HUES64 (cell line): ENCODE data around the gene MKRN1.
A peak's percentile ranks its signal among the peaks of the same experiment; 100 is the strongest.
"Not testable (repeated sequence)": the region's sequence is repeated elsewhere in the genome, so short reads cannot be mapped to it uniquely, and the experiment has no call there.

ENCODE experiments used
- H3K27ac ChIP-seq: 2 replicates; pipeline ENCODE4 v1.7.0; 2013; ENCODE audit warnings: low read depth, low read length, inconsistent platforms
- H3K27me3 ChIP-seq: 2 replicates; pipeline ENCODE4 v1.6.1; 2013; ENCODE audit warnings: mild to moderate bottlenecking, low read length; ENCODE audit not compliant: insufficient read depth
- H3K36me3 ChIP-seq: 2 replicates; pipeline ENCODE4 v1.6.1; 2013; ENCODE audit warnings: mild to moderate bottlenecking, low read length; ENCODE audit not compliant: insufficient read depth
- H3K4me1 ChIP-seq: 2 replicates; pipeline ENCODE4 v1.6.1; 2013; ENCODE audit warnings: mild to moderate bottlenecking, low read length, moderate library complexity; ENCODE audit not compliant: insufficient read depth
- H3K4me3 ChIP-seq: 2 replicates; pipeline ENCODE4 v1.5.1; 2013; ENCODE audit warnings: mild to moderate bottlenecking, low read length, moderate library complexity
- H3K9ac ChIP-seq: 2 replicates; pipeline ENCODE4 v1.6.1; 2013; ENCODE audit warnings: mild to moderate bottlenecking, low read depth, low read length
- H3K9me3 ChIP-seq: 2 replicates; pipeline ENCODE4 v1.6.1; 2013; ENCODE audit warnings: low read depth, low read length; ENCODE audit not compliant: insufficient read depth
- WGBS: fragments of 150-250, 120-280 bp; methylation state at CpG from one replicate; pipeline ENCODE4 v1.1.7; 2013; ENCODE audit warnings: missing lambda C conversion rate; 5-methylcytosine and 5-hydroxymethylcytosine counted together

MKRN1 gene

GRCh38 chr7:140426130-140426529, 53.2 kb downstream of the MKRN1 start:
- Histone ChIP-seq H3K9me3 (no peaks in the 10 kb centered on the region; the same call in 1 of the 2 replicates), H3K9ac (no peak overlapping the region), H3K27me3 (no peaks in the 10 kb centered on the region), H3K4me3 (no peak overlapping the region), H3K27ac (no peak overlapping the region), H3K4me1 (no peaks in the 10 kb centered on the region), H3K36me3 (peaks cover 11% of the 10 kb centered on the region; the same call in 1 of the 2 replicates)
- WGBS = 96% methylated on average over 5 of the region's 6 CpGs

GRCh38 chr7:140425718-140426117, 53.6 kb downstream of the MKRN1 start:
- Histone ChIP-seq H3K27ac (no peak overlapping the region), H3K27me3 (no peaks in the 10 kb centered on the region), H3K4me3 (no peak overlapping the region), H3K9me3 (no peaks in the 10 kb centered on the region; the same call in 1 of the 2 replicates), H3K36me3 (peaks cover 11% of the 10 kb centered on the region; the same call in 1 of the 2 replicates), H3K4me1 (no peaks in the 10 kb centered on the region), H3K9ac (no peak overlapping the region)
- 96% methylated on average over 12 of the region's 12 CpGs for WGBS

DNA sequence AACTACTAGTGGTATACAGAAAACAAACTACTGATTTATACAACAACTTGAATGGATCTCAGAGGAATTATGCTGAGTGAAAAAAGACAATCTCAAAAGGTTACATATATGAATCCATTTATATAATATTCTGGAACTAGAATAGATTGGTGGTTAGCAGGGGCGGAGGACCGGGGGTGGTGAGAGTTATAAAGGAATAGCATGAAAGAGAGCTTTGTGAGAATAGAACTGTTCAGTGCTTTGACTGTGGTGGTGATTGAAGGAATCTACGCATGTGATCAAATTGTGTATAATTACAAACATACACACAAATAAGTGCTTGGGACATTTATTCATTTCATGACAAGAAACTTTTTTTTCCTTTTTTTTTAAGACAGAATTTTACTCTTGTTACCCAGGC, 55.8 kb downstream of the MKRN1 start:
- H3K9ac ChIP-seq = no peak overlapping the region
- WGBS = 93% methylated on average over 2 of the region's 3 CpGs
- no peak overlapping the region for H3K27ac ChIP-seq
- no peak overlapping the region for H3K4me3 ChIP-seq
- no peaks in the 10 kb centered on the region for H3K9me3 ChIP-seq
- no peaks in the 10 kb centered on the region for H3K4me1 ChIP-seq
- peaks cover 11% of the 10 kb centered on the region; the same call in 1 of the 2 replicates for H3K36me3 ChIP-seq
- no peaks in the 10 kb centered on the region for H3K27me3 ChIP-seq

GRCh38 chr7:140421521-140421920, 57.8 kb downstream of the MKRN1 start:
- Histone ChIP-seq H3K27ac (no peak overlapping the region), H3K27me3 (no peaks in the 10 kb centered on the region), H3K36me3 (peaks cover 10% of the 10 kb centered on the region; the same call in 1 of the 2 replicates), H3K9me3 (no peaks in the 10 kb centered on the region), H3K4me1 (no peaks in the 10 kb centered on the region), H3K4me3 (no peak overlapping the region), H3K9ac (no peak overlapping the region)
- 100% methylated on average over 1 of the region's 2 CpGs for WGBS

- Histone ChIP-seq H3K4me1 (no peaks in the 10 kb centered on the region), H3K36me3 (no peaks in the 10 kb centered on the region), H3K27ac (no peak overlapping the region), H3K27me3 (no peaks in the 10 kb centered on the region), H3K9ac (no peak overlapping the region), H3K9me3 (no peaks in the 10 kb centered on the region), H3K4me3 (no peak overlapping the region)
- WGBS = 82% methylated on average over 4 of the region's 4 CpGs
Observed at GRCh38 chr7:140418653-140419052, 60.7 kb downstream of the MKRN1 start.

DNA sequence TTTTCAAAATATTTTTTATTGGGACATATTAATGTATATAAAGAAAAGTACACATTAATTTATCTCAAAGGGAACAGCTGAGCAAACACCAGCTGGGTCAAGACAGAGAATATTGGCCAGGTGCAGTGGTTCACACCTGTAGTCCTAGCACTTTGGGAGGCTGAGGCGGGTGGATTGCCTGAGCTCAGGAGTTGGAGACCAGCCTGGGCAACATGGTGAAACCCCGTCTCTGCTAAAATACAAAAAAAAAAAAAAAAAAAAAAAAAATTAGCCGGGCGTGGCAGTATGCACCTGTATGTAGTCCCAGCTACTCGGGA, 61.2 kb downstream of the MKRN1 start:
- WGBS = 98% methylated on average over 4 of the region's 5 CpGs
- H3K36me3 ChIP-seq, H3K9me3 ChIP-seq, H3K27ac ChIP-seq, H3K27me3 ChIP-seq, H3K4me1 ChIP-seq, H3K9ac ChIP-seq, H3K4me3 ChIP-seq: not testable (repeated sequence)

- Histone ChIP-seq H3K9me3 (no peaks in the 10 kb centered on the region), H3K27ac (no peak overlapping the region), H3K27me3 (no peaks in the 10 kb centered on the region), H3K4me1 (no peaks in the 10 kb centered on the region), H3K4me3 (no peak overlapping the region), H3K9ac (no peak overlapping the region), H3K36me3 (0 out of 2 replicates have a peak, but pooled peaks cover 5% of the 10 kb centered on the region)
- WGBS = 94% methylated on average over 8 of the region's 8 CpGs
Observed at GRCh38 chr7:140417456-140418155, 61.7 kb downstream of the MKRN1 start.

DNA sequence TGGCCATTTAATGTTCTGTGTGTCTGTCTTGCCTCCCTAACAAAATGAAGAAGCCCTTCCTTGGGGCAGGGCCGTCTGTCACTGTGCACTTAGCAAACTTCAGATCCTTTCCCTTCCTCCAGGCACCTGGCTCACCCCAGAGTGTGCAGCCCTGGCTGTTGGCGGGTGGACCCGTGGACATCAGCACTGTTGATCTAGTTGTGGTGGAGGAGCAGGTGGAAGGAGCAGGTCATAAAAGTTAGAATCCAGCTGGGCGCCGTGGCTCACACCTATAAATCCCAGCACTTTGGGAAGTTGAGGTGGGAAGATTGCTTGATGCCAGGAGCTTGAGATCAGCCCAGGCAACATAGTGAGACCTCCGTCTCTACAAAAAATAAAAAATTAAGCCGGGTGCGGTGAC, 62.7 kb downstream of the MKRN1 start:
- H3K9ac ChIP-seq = no peak overlapping the region
- H3K27ac ChIP-seq = no peak overlapping the region
- H3K36me3 ChIP-seq = 0 out of 2 replicates have a peak, but pooled peaks cover 5% of the 10 kb centered on the region
- WGBS = 92% methylated on average over 8 of the region's 8 CpGs
- no peaks in the 10 kb centered on the region for H3K27me3 ChIP-seq
- no peaks in the 10 kb centered on the region for H3K9me3 ChIP-seq
- no peaks in the 10 kb centered on the region for H3K4me1 ChIP-seq
- no peak overlapping the region for H3K4me3 ChIP-seq

DNA sequence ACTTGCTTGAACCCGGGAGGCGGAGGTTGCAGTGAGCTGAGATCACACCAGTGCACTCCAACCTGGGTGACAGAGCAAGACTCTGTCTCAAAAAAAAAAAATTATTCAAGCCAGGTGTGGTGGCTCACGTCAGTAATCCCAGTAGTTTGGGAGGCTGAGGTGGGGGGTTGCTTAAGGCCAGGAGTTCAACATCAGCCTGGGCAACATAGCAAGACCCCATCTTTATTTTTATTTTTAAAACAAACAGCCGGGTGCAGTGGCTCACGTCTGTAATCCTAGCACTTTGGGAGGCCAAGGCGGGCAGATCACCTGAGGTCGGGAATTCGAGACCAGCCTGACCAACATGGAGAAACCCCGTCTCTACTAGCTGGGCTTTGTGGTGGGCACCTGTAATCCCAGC, 63.5 kb downstream of the MKRN1 start:
- not testable (repeated sequence) for H3K9me3 ChIP-seq, H3K4me3 ChIP-seq, H3K36me3 ChIP-seq, H3K9ac ChIP-seq, H3K27me3 ChIP-seq, H3K27ac ChIP-seq, H3K4me1 ChIP-seq
- WGBS = 91% methylated on average over 9 of the region's 9 CpGs

GRCh38 chr7:140415361-140415760, 63.9 kb downstream of the MKRN1 start:
- H3K4me3 ChIP-seq = no peak overlapping the region
- 0 out of 2 replicates have a peak, but pooled peaks cover 5% of the 10 kb centered on the region for H3K36me3 ChIP-seq
- no peak overlapping the region for H3K9ac ChIP-seq
- no peaks in the 10 kb centered on the region for H3K4me1 ChIP-seq
- H3K9me3 ChIP-seq = no peaks in the 10 kb centered on the region
- WGBS = 86% methylated on average over 3 of the region's 3 CpGs
- H3K27me3 ChIP-seq = no peaks in the 10 kb centered on the region
- no peak overlapping the region for H3K27ac ChIP-seq

- Histone ChIP-seq H3K4me3 (peak overlapping the region; percentile 60), H3K36me3 (0 out of 2 replicates have a peak, but pooled peaks cover 4% of the 10 kb centered on the region), H3K27ac (no peak overlapping the region), H3K9ac (no peak overlapping the region), H3K27me3 (no peaks in the 10 kb centered on the region), H3K4me1 (peaks cover 7% of the 10 kb centered on the region; the same call in 1 of the 2 replicates), H3K9me3 (no peaks in the 10 kb centered on the region)
- WGBS = 81% methylated on average over 3 of the region's 3 CpGs
Observed at GRCh38 chr7:140404565-140405065, 74.7 kb downstream of the MKRN1 start.
